A673 (cell line): ENCODE data around the gene HS3ST3A1. TPM values are rescaled to one million over a fixed set of nuclear protein-coding genes. Genes with fewer than 3 reads are reported as not detected.
"Not testable (repeated sequence)": the region's sequence is repeated elsewhere in the genome, so short reads cannot be mapped to it uniquely, and the experiment has no call there.

Experiments
- BruUV-seq: library from RNA; stranded (reverse); fragments of 400-500 nt; replicated peaks from 2 replicates; lab custom pipeline; 2021; lab: Mats Ljungman, UMichigan
- CTCF ChIA-PET: fragments of 300-600 bp; sonication (Branson Sonifier 250); formaldehyde crosslinking; loops from one replicate; lab custom pipeline; 2022; ENCODE audit warnings: antibody characterized with exemption; lab: Charles Lee
- POLR2A ChIA-PET: fragments of 300-600 bp; sonication (Branson Sonifier 250); formaldehyde crosslinking; loops from one replicate; lab custom pipeline; 2022; ENCODE audit warnings: antibody characterized with exemption; ENCODE audit not compliant: low non-redundant PET; lab: Charles Lee
- DNase-seq: peaks from one replicate; pipeline ENCODE4 v3.0.0-alpha.2; 2015; ENCODE audit warnings: low spot score
- H3K27ac ChIP-seq: fragments of 200-600 bp; sonication (generic); 2 replicates; pipeline ENCODE4 v1.5.1; 2016; ENCODE audit warnings: mixed run types, low read depth, mild to moderate bottlenecking, mixed read lengths, antibody characterized with exemption, low read length; ENCODE audit not compliant: poor library complexity, severe bottlenecking
- H3K27me3 ChIP-seq: fragments of 200-600 bp; sonication (generic); replicated peaks from 2 replicates; pipeline ENCODE4 v1.6.1; 2017; ENCODE audit warnings: mixed run types, low read depth, mild to moderate bottlenecking, mixed read lengths, antibody characterized with exemption, low read length; ENCODE audit not compliant: insufficient read depth, poor library complexity
- H3K36me3 ChIP-seq: fragments of 200-600 bp; sonication (generic); 2 replicates; pipeline ENCODE4 v1.6.1; 2016; ENCODE audit warnings: mixed run types, mild to moderate bottlenecking, mixed read lengths, antibody characterized with exemption, low read length; ENCODE audit not compliant: insufficient read depth, poor library complexity, severe bottlenecking
- H3K4me1 ChIP-seq: fragments of 200-600 bp; sonication (generic); 2 replicates; pipeline ENCODE4 v1.6.1; 2017; ENCODE audit warnings: mixed run types, mild to moderate bottlenecking, mixed read lengths, antibody characterized with exemption, low read length; ENCODE audit not compliant: insufficient read depth, poor library complexity, severe bottlenecking
- H3K4me3 ChIP-seq: fragments of 200-600 bp; sonication (generic); 2 replicates; pipeline ENCODE4 v1.5.1; 2016; ENCODE audit warnings: low read depth, mixed run types, mild to moderate bottlenecking, mixed read lengths, low read length; ENCODE audit not compliant: poor library complexity, severe bottlenecking
- H3K9me3 ChIP-seq: fragments of 200-600 bp; sonication (generic); 2 replicates; pipeline ENCODE4 v1.6.1; 2016; ENCODE audit warnings: mixed run types, low read depth, mild to moderate bottlenecking, mixed read lengths, antibody characterized with exemption, low read length; ENCODE audit not compliant: poor library complexity, severe bottlenecking
- CTCF ChIP-seq: fragments of 300-800, 200-600 bp; sonication (generic); conservative IDR thresholded peaks from 2 replicates; pipeline ENCODE4 v1.5.1; 2017; ENCODE audit warnings: low read depth, mild to moderate bottlenecking, antibody characterized with exemption, low read length, moderate library complexity, mixed read lengths
- EZH2 ChIP-seq: fragments of 200-600 bp; sonication (generic); IDR thresholded peaks from 2 replicates; pipeline ENCODE4 v1.6.1; 2017; ENCODE audit warnings: borderline replicate concordance, low read depth, mild to moderate bottlenecking, mixed read lengths, antibody characterized with exemption, low read length; ENCODE audit not compliant: poor library complexity, severe bottlenecking
- intact Hi-C: fragments of 100-400 bp; cut with micrococcal nuclease; formaldehyde crosslinking; loops from one replicate; pipeline ENCODE4 v1.10.0; 2022; ENCODE audit not compliant: unreplicated experiment
- total RNA-seq: library from RNA; stranded (reverse); gene quantifications from 2 replicates; pipeline ENCODE4 v1.2.3, GENCODE V29; 2021

The HS3ST3A1 gene
- total RNA-seq, 1 experiment from 2014 or later = not detected

- Histone ChIP-seq H3K9me3 (peaks cover 22% of the 10 kb centered on the region), H3K27me3 (no peaks in the 10 kb centered on the region), H3K4me1 (no peaks in the 10 kb centered on the region), H3K27ac (no peak overlapping the region), H3K36me3 (no peaks in the 10 kb centered on the region), H3K4me3 (no peak overlapping the region)
- DNase-seq = no peak
- ChIA-PET POLR2A (no interaction called here), CTCF (no interaction called here)
- BruUV-seq = no TSS peak
- TF ChIP-seq CTCF (no peak), EZH2 (no peak)
- intact Hi-C loops = no loop called here
Observed at GRCh38 chr17:13498184-13498583, 103.5 kb downstream of the HS3ST3A1 start.

- H3K27ac ChIP-seq, POLR2A ChIA-PET, H3K4me3 ChIP-seq, H3K4me1 ChIP-seq, intact Hi-C loops, BruUV-seq, DNase-seq, H3K36me3 ChIP-seq, H3K27me3 ChIP-seq, CTCF ChIA-PET: not testable (repeated sequence)
- H3K9me3 ChIP-seq = peaks cover 28% of the 10 kb centered on the region
Observed at GRCh38 chr17:13496553-13497056, 105.1 kb downstream of the HS3ST3A1 start.

GRCh38 chr17:13495423-13495822, 106.3 kb downstream of the HS3ST3A1 start:
- Histone ChIP-seq H3K4me3 (no peak overlapping the region), H3K36me3 (no peaks in the 10 kb centered on the region), H3K4me1 (no peaks in the 10 kb centered on the region), H3K27ac (no peak overlapping the region), H3K27me3 (no peaks in the 10 kb centered on the region), H3K9me3 (peaks cover 22% of the 10 kb centered on the region)
- TF ChIP-seq CTCF (no peak), EZH2 (no peak)
- intact Hi-C loops = no loop called here
- no TSS peak for BruUV-seq
- ChIA-PET POLR2A (no interaction called here), CTCF (no interaction called here)
- DNase-seq = no peak

GRCh38 chr17:13492737-13493122, 109.0 kb downstream of the HS3ST3A1 start:
- no peak for TF ChIP-seq EZH2
- no peak for TF ChIP-seq CTCF
- Histone ChIP-seq H3K4me1 (no peaks in the 10 kb centered on the region), H3K4me3 (no peak overlapping the region), H3K36me3 (no peaks in the 10 kb centered on the region), H3K27ac (no peak overlapping the region), H3K27me3 (no peaks in the 10 kb centered on the region), H3K9me3 (peaks cover 18% of the 10 kb centered on the region)
- BruUV-seq = no TSS peak
- ChIA-PET POLR2A (no interaction called here), CTCF (no interaction called here)
- DNase-seq = no peak
- intact Hi-C loops = no loop called here
